Naive B cell (primary cell): ENCODE measurements around the gene CD81. TPM values are rescaled to one million over a fixed set of nuclear protein-coding genes. Genes with fewer than 3 reads are reported as not detected.

ENCODE experiments used
- ATAC-seq, 2 donors: fragments of 150-1000 bp; cut with Tn5 transposase; 2 replicates each; pipeline ENCODE4 v1.10.0; 2021; ENCODE audit warnings: low read depth in 2 of 2, mild to moderate bottlenecking in 2 of 2, moderate library complexity in 2 of 2
- DNase-seq: peaks from one replicate; pipeline ENCODE4 v3.0.0; 2022
- H3K27ac Mint-ChIP-seq, 6 donors: one replicate each; pipeline ENCODE4 v1.8.0; 2020 to 2022; ENCODE audit warnings: mild to moderate bottlenecking in 6 of 6, mixed read lengths in 6 of 6, moderate library complexity in 5 of 6, inconsistent platforms in 2 of 6
- H3K27me3 Mint-ChIP-seq, 3 donors: one replicate each; pipeline ENCODE4 v1.8.0; 2021 to 2022; ENCODE audit warnings: mixed read lengths in 3 of 3, mild to moderate bottlenecking in 1 of 3
- H3K36me3 Mint-ChIP-seq, 2 donors: one replicate each; pipeline ENCODE4 v1.8.0; 2020 to 2022; ENCODE audit warnings: mixed read lengths in 2 of 2, inconsistent platforms in 1 of 2, mild to moderate bottlenecking in 1 of 2
- H3K4me1 Mint-ChIP-seq, 3 donors: one replicate each; pipeline ENCODE4 v1.8.0; 2020 to 2022; ENCODE audit warnings: mixed read lengths in 3 of 3, inconsistent platforms in 1 of 3, mild to moderate bottlenecking in 1 of 3, moderate library complexity in 1 of 3
- H3K4me3 Mint-ChIP-seq, 8 donors: one replicate each; pipeline ENCODE4 v1.8.0; 2020 to 2022; ENCODE audit warnings: mild to moderate bottlenecking in 8 of 8, mixed read lengths in 8 of 8, moderate library complexity in 8 of 8, inconsistent platforms in 2 of 8
- H3K9me3 Mint-ChIP-seq, 7 donors: one replicate each; pipeline ENCODE4 v1.8.0; 2020 to 2022; ENCODE audit warnings: mixed read lengths in 7 of 7, mild to moderate bottlenecking in 5 of 7, inconsistent platforms in 2 of 7, moderate library complexity in 1 of 7
- polyA plus RNA-seq, 6 donors: library from polyadenylated mRNA; unstranded; fragments of 300-500 nt; fragmentation: Illumina TruSeq; gene quantifications; one replicate each; pipeline ENCODE4 v1.2.3, GENCODE V29; 2021; ENCODE audit warnings: low read depth in 6 of 6

The CD81 gene
- polyA plus RNA-seq, 6 donors from 2014 or later = 110 to 279 (median 240) TPM

DNA sequence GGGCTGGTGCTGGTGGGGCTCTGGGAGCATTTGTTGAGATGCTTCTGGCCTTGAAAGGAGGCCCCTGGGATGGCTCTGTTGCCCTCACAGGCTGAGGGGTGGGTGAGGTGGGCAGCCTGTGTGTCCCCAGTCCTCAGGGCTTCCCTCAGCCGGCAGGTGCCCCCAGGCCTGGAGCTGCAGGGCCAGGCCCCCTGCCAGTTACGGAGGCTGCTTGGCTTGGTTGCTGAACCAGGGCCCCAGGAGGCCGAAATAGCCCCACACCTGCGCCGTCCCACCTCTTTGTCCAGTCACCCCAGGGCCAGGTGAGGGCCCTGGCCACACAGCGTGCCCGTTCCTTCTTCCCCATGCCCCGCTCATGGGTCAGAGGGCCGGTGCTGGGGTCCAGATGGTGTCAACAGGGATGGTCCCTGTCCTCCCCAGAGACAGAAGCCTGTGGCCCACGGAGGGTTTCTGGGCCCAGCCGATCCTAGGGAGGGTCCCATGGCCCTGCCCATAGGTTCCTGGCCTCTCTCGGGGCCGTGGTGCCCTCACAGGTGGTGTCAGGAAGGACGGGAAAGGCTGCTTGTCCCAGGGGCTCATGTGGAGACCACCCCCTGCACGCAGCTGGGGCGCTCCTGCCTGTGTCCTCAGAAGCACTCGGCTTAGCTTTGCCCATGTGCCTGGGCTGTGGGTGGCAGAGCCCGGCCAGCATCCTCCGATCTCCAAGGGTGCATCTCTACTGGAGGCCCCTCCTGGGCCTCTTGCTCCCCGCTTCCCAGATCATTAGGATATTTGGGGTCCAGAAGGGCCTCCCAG lies 14.3 kb downstream of the CD81 start:
- Mint-ChIP-seq H3K36me3 (no peaks in the 10 kb centered on the region), H3K27ac (peak overlapping the region in 3 of 6 donors; percentile 7 to 63 (median 62)), H3K4me1 (peaks cover 42 to 75% (median 59%) of the 10 kb centered on the region in 3 donors), H3K27me3 (no peaks in the 10 kb centered on the region), H3K4me3 (peak overlapping the region in 4 of 8 donors; percentile 16 to 73 (median 40)), H3K9me3 (no peaks in the 10 kb centered on the region)
- ATAC-seq = no peak
- DNase-seq = no peak

DNA sequence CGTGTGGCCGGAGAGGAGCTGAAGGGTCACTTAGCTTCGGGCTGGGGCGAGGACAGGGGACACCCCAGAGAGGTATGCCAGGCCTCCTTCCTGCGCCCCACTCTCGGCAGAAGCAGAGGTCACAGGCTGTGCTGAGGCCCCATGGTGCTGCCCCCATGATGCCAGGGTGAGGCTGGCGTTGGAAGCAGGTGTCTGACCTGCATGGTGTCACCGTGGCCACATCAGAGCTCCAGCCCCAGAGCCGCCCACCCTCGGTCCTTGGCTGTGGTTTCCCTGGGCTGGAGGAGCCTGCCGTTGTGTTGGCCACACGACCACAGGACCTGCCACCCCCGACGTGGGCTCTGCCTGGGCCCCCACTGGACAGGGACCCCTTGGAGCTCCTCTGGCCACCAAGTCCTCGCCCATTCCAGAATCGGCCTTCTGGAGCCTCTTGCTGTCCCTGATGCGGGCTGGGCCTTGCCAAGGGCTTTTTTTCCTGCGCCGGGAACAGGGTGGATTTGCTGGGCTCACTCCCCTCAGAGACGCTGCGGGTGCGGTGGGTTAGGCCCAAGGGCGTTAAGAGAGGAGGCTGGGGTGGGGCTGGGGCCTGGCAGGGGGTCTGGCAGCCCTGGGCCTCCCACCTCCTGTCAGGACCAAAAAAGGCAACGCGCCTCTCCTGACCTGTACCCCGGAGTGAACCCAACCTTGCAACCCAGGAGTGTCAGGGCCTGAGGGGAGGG lies 15.3 kb downstream of the CD81 start:
- Mint-ChIP-seq H3K4me1 (peaks cover 43 to 67% (median 51%) of the 10 kb centered on the region in 3 donors), H3K36me3 (no peaks in the 10 kb centered on the region), H3K9me3 (no peaks in the 10 kb centered on the region), H3K27ac (peak overlapping the region in 3 of 6 donors; percentile 41 to 85 (median 62)), H3K4me3 (peak overlapping the region in 4 of 8 donors; percentile 15 to 77 (median 70)), H3K27me3 (no peaks in the 10 kb centered on the region)
- DNase-seq = no peak
- no peak for ATAC-seq

DNA sequence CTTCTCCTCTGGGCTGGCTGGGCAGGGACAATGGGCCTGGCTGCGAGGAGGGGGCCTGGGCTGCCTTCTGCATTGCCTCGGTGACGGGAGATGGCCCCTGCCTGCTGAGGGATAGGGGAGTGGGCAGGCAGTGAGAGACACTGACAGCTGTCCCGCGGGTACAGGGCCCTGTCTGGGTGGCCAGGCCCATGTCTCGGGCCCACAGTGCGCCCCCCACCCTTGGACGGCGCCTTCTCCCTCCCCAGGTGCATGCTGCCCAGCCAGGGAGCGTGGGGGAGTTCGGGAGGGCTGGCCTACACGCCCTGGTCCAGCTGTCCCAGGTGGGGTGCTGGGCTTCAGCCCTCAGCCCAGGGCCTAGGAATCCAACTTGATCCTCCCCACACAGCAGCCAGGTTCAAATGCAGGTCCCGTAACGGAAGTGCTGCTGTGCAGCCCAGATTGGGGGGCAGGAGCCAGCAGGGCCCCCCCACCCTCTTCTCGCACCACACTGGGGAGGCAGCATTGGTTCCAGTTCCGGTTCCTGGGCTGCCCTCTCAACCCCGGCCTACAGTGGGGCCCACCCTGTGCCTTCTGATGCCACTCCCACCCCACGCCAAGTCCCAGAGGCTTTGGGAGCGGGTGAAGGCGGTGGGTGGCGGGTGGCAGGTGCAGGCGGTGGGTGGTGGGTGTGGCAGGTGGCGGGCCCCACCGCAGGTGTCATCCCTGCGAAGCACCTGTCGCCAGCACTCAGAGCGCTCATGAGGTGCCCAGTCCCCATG lies 16.2 kb downstream of the CD81 start:
- Mint-ChIP-seq H3K27me3 (no peaks in the 10 kb centered on the region), H3K9me3 (no peaks in the 10 kb centered on the region), H3K4me3 (peak overlapping the region; percentile 57 to 86 (median 77)), H3K27ac (peak overlapping the region; percentile 38 to 94 (median 64)), H3K4me1 (peaks cover 43 to 63% (median 48%) of the 10 kb centered on the region in 3 donors), H3K36me3 (no peaks in the 10 kb centered on the region)
- DNase-seq (peak; percentile 72), ATAC-seq (peak; percentile 61)

DNA sequence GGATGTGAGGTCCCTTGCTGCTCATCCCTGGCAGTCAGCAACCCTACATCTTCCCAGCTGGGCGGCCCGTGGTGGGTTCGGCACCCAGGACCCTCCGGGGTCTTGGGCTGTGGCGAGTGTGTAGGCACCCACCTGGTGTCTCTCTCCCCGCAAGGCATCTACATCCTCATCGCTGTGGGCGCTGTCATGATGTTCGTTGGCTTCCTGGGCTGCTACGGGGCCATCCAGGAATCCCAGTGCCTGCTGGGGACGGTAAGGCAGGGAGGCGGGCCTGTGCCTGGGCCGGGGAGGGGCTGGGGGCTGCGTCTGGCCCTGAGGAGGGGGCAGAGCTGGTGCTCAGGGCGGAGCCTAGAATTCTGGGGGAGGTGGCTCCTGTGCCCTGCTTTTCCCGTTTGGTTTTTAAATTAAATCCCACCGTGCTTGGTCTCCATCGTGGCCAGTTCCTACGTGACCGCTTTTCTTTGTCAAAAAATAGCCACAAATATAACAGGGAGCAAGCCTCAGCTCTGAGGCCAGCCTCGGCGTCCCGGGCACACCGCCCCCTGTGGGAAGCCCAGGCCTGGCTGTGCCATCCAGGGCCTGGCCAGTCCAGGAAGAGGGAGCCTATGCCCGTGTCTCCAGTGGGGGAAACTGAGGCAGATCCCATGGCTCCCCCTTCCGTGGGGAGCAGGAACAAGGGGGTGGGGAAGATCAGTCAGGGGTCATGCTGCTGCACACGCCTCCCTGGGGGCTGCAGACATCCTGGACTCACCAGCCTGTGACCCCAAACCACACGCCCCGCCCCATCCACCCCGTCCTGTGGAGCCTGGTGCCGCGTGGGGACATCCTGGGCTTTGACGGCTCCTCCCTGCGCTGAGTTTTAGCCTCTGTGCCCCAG lies 17.1 kb downstream of the CD81 start:
- Mint-ChIP-seq H3K27ac (peak overlapping the region in 5 of 6 donors; percentile 73 to 94 (median 85)), H3K27me3 (no peaks in the 10 kb centered on the region), H3K4me3 (peak overlapping the region; percentile 74 to 86 (median 77)), H3K4me1 (peaks cover 41 to 60% (median 46%) of the 10 kb centered on the region in 3 donors), H3K36me3 (no peaks in the 10 kb centered on the region), H3K9me3 (no peaks in the 10 kb centered on the region)
- peak; percentile 80 for DNase-seq
- ATAC-seq = peak; percentile 82 to 83

DNA sequence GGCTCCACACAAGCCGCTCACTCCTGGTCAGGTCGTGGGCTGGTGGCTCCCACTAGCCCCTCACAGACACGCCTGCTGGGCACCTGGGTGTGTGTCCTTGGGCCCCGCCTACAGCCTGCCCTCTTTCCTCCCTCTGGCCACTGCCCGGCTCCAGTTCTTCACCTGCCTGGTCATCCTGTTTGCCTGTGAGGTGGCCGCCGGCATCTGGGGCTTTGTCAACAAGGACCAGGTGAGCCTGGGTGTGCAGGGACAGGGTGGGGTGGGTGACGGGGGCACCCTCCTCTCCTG lies 17.7 kb downstream of the CD81 start:
- H3K36me3 Mint-ChIP-seq = no peaks in the 10 kb centered on the region
- no peaks in the 10 kb centered on the region for H3K9me3 Mint-ChIP-seq
- no peak for ATAC-seq
- DNase-seq = no peak
- peak overlapping the region in 5 of 6 donors; percentile 63 to 94 (median 85) for H3K27ac Mint-ChIP-seq
- no peaks in the 10 kb centered on the region for H3K27me3 Mint-ChIP-seq
- peaks cover 40 to 60% (median 41%) of the 10 kb centered on the region in 3 donors for H3K4me1 Mint-ChIP-seq
- peak overlapping the region in 7 of 8 donors; percentile 74 to 86 (median 77) for H3K4me3 Mint-ChIP-seq

DNA sequence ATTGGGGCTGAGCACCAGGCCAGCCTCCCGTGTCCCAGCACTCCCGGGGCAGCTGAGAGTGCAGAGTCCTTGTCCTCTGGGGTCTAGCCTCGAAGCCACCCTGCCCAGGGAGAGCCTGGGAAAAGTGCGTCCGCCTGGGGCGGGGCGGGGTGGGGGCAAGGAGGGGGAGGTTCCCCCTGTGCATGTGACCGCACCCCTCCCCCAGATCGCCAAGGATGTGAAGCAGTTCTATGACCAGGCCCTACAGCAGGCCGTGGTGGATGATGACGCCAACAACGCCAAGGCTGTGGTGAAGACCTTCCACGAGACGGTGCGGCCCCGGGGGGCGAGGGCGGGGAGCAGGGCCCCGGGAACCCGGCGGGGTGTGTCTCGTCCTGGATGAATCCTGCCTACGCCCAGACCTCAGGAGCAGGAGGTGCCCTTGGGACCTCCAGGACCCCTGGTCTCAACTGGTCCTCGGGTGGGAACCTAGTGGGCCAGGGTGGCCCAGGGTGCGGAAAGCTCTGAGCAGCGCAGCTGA lies 18.2 kb downstream of the CD81 start:
- Mint-ChIP-seq H3K27ac (peak overlapping the region in 3 of 6 donors; percentile 78 to 94 (median 89)), H3K36me3 (no peaks in the 10 kb centered on the region), H3K27me3 (no peaks in the 10 kb centered on the region), H3K9me3 (no peaks in the 10 kb centered on the region), H3K4me1 (peaks cover 35 to 57% (median 39%) of the 10 kb centered on the region in 3 donors), H3K4me3 (peak overlapping the region in 5 of 8 donors; percentile 74 to 86 (median 77))
- ATAC-seq = no peak
- no peak for DNase-seq

DNA sequence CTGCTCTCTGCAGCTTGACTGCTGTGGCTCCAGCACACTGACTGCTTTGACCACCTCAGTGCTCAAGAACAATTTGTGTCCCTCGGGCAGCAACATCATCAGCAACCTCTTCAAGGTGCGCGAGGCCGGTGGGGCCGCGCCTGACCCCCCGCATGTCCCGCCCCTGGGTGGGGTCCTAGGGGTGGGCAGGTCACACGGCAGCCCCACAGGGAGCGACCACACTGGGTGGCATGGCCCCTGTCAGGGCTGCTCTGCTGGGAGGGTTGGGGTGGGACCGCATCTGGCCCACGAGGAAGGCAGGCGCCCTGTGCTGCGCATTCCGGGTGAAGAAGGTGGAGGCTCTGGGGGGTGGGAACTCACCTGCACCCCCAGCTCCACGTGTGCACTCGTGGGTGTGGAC lies 18.7 kb downstream of the CD81 start:
- Mint-ChIP-seq H3K27ac (peak overlapping the region in 1 of 6 donors; percentile 50), H3K4me1 (peaks cover 29 to 56% (median 36%) of the 10 kb centered on the region in 3 donors)
- no peak for ATAC-seq

DNA sequence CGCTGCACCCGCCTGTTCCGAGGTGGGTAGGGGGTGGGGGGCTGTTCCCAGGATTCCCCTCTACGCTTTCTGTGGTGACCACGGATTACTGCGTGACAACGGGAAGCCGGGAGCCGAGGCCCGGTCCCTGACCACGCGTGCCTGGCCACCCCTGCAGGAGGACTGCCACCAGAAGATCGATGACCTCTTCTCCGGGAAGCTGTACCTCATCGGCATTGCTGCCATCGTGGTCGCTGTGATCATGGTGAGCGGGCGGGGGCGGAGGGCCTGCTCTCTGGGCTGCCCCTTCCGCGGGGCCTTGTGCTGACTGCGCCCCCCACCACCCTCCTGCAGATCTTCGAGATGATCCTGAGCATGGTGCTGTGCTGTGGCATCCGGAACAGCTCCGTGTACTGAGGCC lies 19.4 kb downstream of the CD81 start:
- no peak for ATAC-seq
- no peak overlapping the region for H3K4me3 Mint-ChIP-seq
- H3K27me3 Mint-ChIP-seq = no peaks in the 10 kb centered on the region
- DNase-seq = no peak
- no peaks in the 10 kb centered on the region for H3K36me3 Mint-ChIP-seq
- H3K27ac Mint-ChIP-seq = peak overlapping the region in 1 of 6 donors; percentile 77
- H3K9me3 Mint-ChIP-seq = no peaks in the 10 kb centered on the region
- peaks cover 30 to 55% (median 38%) of the 10 kb centered on the region in 3 donors for H3K4me1 Mint-ChIP-seq

More for the DNA sequence above, 18.7 kb downstream of the CD81 start:
- no peak for DNase-seq
- Mint-ChIP-seq H3K27me3 (no peaks in the 10 kb centered on the region), H3K9me3 (no peaks in the 10 kb centered on the region), H3K4me3 (peak overlapping the region in 1 of 8 donors; percentile 60), H3K36me3 (no peaks in the 10 kb centered on the region)

DNA sequence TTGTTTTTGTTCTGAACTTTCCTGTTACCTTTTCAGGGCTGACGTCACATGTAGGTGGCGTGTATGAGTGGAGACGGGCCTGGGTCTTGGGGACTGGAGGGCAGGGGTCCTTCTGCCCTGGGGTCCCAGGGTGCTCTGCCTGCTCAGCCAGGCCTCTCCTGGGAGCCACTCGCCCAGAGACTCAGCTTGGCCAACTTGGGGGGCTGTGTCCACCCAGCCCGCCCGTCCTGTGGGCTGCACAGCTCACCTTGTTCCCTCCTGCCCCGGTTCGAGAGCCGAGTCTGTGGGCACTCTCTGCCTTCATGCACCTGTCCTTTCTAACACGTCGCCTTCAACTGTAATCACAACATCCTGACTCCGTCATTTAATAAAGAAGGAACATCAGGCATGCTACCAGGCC lies 19.9 kb downstream of the CD81 start:
- H3K27ac Mint-ChIP-seq = peak overlapping the region in 5 of 6 donors; percentile 33 to 92 (median 80)
- H3K4me1 Mint-ChIP-seq = peaks cover 31 to 55% (median 42%) of the 10 kb centered on the region in 3 donors
- no peak for DNase-seq
- no peaks in the 10 kb centered on the region for H3K27me3 Mint-ChIP-seq
- H3K36me3 Mint-ChIP-seq = no peaks in the 10 kb centered on the region
- ATAC-seq = no peak
- H3K9me3 Mint-ChIP-seq = no peaks in the 10 kb centered on the region
- peak overlapping the region in 2 of 8 donors; percentile 70 to 83 for H3K4me3 Mint-ChIP-seq

DNA sequence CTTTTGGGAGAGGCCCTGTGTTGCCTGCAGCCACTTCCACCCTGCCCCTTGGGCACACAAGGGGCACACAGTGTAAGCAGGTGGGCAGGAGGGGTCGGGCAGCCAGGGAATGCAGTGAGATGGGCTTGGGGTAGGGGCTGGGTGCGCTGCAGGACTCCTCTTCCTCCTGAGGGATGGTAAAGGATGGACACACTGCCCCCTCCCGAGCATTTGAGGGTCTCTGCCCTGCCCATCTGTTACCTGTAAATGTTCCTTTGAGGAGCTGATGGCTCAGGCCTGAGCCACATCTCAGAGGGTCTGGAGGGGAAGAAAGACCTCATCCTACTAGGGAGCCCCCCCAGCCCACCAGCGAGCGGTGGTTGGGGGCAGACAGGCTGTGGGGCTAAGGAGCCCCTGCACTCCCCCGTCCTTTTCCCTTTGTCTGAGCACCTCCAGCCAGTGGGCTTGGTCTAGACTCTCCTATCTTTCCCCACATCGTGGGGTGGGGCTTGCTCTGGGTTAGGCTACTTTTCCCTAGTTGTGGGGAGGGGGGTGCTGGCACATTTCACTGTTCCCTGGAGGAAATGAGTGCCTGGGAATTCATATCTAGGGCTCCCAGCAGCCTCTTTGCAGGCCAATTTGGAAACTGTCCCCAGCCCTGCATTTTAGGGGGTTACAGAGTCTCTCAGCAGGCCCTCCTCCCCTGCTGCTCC lies 21.7 kb downstream of the CD81 start:
- H3K4me3 Mint-ChIP-seq = peak overlapping the region; percentile 88 to 97 (median 92)
- peak overlapping the region; percentile 64 to 98 (median 90) for H3K27ac Mint-ChIP-seq
- DNase-seq = no peak
- H3K9me3 Mint-ChIP-seq = no peaks in the 10 kb centered on the region
- no peak for ATAC-seq
- H3K27me3 Mint-ChIP-seq = no peaks in the 10 kb centered on the region
- no peaks in the 10 kb centered on the region for H3K36me3 Mint-ChIP-seq
- peaks cover 29 to 48% (median 41%) of the 10 kb centered on the region in 3 donors for H3K4me1 Mint-ChIP-seq

DNA sequence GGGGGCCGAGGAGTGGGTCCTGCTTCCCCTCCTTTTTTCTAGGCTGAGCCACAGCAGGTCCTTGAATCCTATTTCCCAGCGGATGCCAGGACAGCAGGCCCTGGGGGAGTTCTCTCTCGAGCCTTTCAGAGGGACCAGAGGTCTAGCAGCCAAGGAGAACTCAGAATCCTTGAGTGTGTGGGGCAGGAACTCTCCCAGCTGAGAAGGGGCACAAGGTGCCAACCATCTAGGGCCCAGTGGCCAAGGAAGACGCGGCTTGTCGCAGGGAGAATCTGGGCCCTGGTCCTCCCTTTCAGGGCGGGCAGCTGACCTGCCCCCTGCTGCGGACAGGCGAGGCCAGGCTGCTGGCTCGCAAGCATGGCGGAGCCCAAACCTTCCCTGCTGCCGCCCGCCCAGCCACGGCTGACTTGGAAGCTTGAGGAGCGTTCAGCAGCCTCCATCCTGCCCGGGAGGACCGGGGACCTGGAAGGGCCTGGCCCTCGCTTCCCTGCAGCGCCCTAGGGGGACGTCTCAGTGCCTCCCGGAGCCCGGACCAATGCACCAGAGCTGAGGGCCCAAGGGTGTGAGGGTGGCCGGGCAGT lies 22.5 kb downstream of the CD81 start:
- Mint-ChIP-seq H3K4me1 (peaks cover 28 to 44% (median 33%) of the 10 kb centered on the region in 3 donors), H3K27me3 (no peaks in the 10 kb centered on the region), H3K36me3 (no peaks in the 10 kb centered on the region), H3K9me3 (no peaks in the 10 kb centered on the region), H3K4me3 (peak overlapping the region; percentile 88 to 97 (median 92)), H3K27ac (peak overlapping the region in 5 of 6 donors; percentile 64 to 98 (median 93))
- no peak for ATAC-seq
- no peak for DNase-seq
